ENCODE measurements around the gene ST3GAL3. TPM values are rescaled to one million over a fixed set of nuclear protein-coding genes. Genes with fewer than 3 reads are reported as not detected.

The ST3GAL3 gene
- polyA plus RNA-seq, 2 of the 4 experiments (the other 2 are of a cell fraction): 2.5 to 4.0 TPM

DNA sequence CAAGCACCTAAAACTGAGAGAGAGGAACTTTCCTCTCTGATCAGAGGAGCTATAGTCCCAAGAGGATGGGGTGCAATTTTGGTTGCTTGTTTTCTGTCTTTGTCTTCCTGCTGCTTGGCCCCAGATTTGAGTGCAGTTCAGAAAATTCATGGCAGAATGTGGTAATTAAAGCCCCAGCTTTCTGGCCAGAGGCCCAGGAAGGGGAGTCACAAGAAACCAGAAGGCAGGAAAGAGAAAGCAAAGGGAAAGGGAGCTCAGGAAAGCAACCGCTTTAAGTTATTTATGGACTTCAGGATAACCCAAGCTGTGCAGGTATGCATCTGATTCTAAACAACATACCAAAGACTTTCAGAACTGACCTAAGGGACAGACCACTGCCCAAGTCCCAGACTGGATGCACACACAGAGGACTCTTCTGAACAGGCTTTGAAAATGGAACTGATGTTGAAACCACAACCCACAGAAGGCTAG is 88.8 kb downstream of the ST3GAL3 start:
- ChIA-PET CTCF (interaction anchor here (1.8 kb wide), 1 partner anchor 139 kb away, joined by 5 read pairs; no protein-coding TSS in a partner anchor), POLR2A (no interaction called here)
- DNase-seq (ENCODE audit: low read depth in 1 of 2, low spot score in 1 of 2) (no peak), FAIRE-seq (no peak), ATAC-seq (no peak)
- no peaks in the 10 kb centered on the region for H3K9me3 ChIP-seq
- 100% methylated on average over 1 of the region's 1 CpG for WGBS (ENCODE audit: missing lambda C conversion rate)
- no peak overlapping the region for H3K27ac ChIP-seq
- TF ChIP-seq RCOR1 (IDR thresholded peaks at IDR 0.05; ENCODE audit: low read depth, low read length) (no peak), MAZ (IDR thresholded peaks at IDR 0.05; ENCODE audit: borderline replicate concordance, low read depth, low read length) (no peak), JUN (IDR thresholded peaks at IDR 0.05) (no peak), RFX5 (IDR thresholded peaks at IDR 0.05) (no peak), PHF8 (IDR thresholded peaks at IDR 0.05; ENCODE audit: borderline replicate concordance, low read depth) (no peak), SREBF2 (IDR thresholded peaks at IDR 0.05) (no peak), RNF2 (IDR thresholded peaks at IDR 0.05; ENCODE audit: borderline replicate concordance, low read depth) (no peak), CBX8 (IDR thresholded peaks at IDR 0.05) (no peak), EHMT2 (IDR thresholded peaks at IDR 0.05; ENCODE audit: low read depth) (no peak), CHD2 (IDR thresholded peaks at IDR 0.05; ENCODE audit: low read length, partially characterized antibody) (no peak), HDAC2 (IDR thresholded peaks at IDR 0.05) (no peak), CBX2 (IDR thresholded peaks at IDR 0.05; ENCODE audit: borderline replicate concordance, low read depth) (no peak), TP53 (CRISPR knock-in tag; IDR thresholded peaks at IDR 0.05) (no peak), JUNB (IDR thresholded peaks at IDR 0.05) (no peak), CEBPB (IDR thresholded peaks at IDR 0.05) (no peak), FOXS1 (CRISPR knock-in tag; IDR thresholded peaks at IDR 0.05) (no peak)
- TF ChIP-seq, protein P1, sequence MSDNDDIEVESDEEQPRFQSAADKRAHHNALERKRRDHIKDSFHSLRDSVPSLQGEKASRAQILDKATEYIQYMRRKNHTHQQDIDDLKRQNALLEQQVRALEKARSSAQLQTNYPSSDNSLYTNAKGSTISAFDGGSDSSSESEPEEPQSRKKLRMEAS (IDR thresholded peaks at IDR 0.05): no peak
- TF ChIP-seq, protein P2, sequence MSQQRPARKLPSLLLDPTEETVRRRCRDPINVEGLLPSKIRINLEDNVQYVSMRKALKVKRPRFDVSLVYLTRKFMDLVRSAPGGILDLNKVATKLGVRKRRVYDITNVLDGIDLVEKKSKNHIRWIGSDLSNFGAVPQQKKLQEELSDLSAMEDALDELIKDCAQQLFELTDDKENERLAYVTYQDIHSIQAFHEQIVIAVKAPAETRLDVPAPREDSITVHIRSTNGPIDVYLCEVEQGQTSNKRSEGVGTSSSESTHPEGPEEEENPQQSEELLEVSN (IDR thresholded peaks at IDR 0.05; ENCODE audit: borderline replicate concordance, low read depth): no peak
- TF ChIP-seq, protein P3, sequence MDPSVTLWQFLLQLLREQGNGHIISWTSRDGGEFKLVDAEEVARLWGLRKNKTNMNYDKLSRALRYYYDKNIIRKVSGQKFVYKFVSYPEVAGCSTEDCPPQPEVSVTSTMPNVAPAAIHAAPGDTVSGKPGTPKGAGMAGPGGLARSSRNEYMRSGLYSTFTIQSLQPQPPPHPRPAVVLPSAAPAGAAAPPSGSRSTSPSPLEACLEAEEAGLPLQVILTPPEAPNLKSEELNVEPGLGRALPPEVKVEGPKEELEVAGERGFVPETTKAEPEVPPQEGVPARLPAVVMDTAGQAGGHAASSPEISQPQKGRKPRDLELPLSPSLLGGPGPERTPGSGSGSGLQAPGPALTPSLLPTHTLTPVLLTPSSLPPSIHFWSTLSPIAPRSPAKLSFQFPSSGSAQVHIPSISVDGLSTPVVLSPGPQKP (IDR thresholded peaks at IDR 0.05; ENCODE audit: low read depth, low read length): no peak
- no peak overlapping the region for H3K4me2 ChIP-seq
- no peak overlapping the region for H3K4me3 ChIP-seq
- H3K4me1 ChIP-seq: no peaks in the 10 kb centered on the region

DNA sequence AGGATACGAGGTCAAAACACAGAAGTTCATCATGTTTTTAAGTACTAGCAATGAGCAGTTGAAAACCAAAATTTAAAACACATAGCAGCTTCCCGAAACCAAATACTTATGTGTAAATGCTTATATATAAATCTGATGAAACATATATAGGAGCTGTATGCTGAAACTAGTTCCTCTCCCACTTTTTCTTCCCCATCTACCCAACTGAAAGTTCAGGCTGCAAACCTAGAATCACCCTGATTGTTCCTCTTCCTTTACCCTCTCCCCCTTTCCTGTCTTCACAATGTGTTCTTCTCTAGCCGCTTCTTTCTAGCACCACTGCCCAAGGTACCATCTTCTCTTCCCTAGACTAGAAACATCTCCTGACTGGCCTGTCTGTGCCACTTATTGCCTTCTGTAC is 90.6 kb downstream of the ST3GAL3 start:
- Histone ChIP-seq H3K9me3 (no peaks in the 10 kb centered on the region), H3K27ac (no peak overlapping the region), H3K4me2 (no peak overlapping the region), H3K4me1 (no peaks in the 10 kb centered on the region), H3K4me3 (no peak overlapping the region)
- no peak for ATAC-seq
- POLR2A ChIA-PET: no interaction called here
- CTCF ChIA-PET: no interaction called here
- 95% methylated on average over 3 of the region's 3 CpGs for WGBS (ENCODE audit: missing lambda C conversion rate)
- FAIRE-seq: no peak
- no peak for TF ChIP-seq MAZ (IDR thresholded peaks at IDR 0.05; ENCODE audit: borderline replicate concordance, low read depth, low read length)
- TF ChIP-seq, protein P4, sequence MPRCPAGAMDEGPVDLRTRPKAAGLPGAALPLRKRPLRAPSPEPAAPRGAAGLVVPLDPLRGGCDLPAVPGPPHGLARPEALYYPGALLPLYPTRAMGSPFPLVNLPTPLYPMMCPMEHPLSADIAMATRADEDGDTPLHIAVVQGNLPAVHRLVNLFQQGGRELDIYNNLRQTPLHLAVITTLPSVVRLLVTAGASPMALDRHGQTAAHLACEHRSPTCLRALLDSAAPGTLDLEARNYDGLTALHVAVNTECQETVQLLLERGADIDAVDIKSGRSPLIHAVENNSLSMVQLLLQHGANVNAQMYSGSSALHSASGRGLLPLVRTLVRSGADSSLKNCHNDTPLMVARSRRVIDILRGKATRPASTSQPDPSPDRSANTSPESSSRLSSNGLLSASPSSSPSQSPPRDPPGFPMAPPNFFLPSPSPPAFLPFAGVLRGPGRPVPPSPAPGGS (IDR thresholded peaks at IDR 0.05): no peak
- no peak for TF ChIP-seq CHD4 (IDR thresholded peaks at IDR 0.05; ENCODE audit: borderline replicate concordance)
- TF ChIP-seq HDAC2 (IDR thresholded peaks at IDR 0.05): no peak
- TF ChIP-seq RCOR1 (IDR thresholded peaks at IDR 0.05; ENCODE audit: low read depth, low read length): no peak
- no peak for TF ChIP-seq JUNB (IDR thresholded peaks at IDR 0.05)
- no peak for TF ChIP-seq NR3C1 (IDR thresholded peaks at IDR 0.05)
- no peak for TF ChIP-seq ZSCAN20 (CRISPR knock-in tag; IDR thresholded peaks at IDR 0.05)
- TF ChIP-seq, protein P3 (IDR thresholded peaks at IDR 0.05; ENCODE audit: low read depth, low read length): no peak
- no peak for TF ChIP-seq KDM1A (IDR thresholded peaks at IDR 0.05; ENCODE audit: low read depth)
- TF ChIP-seq, protein P1 (IDR thresholded peaks at IDR 0.05): no peak
- DNase-seq (ENCODE audit: low read depth in 1 of 2, low spot score in 1 of 2): no peak
